ENCODE results near the gene AASDHPPT. TPM values are rescaled to one million over a fixed set of nuclear protein-coding genes. Genes with fewer than 3 reads are reported as not detected.
A peak's percentile ranks its signal among the peaks of the same experiment; 100 is the strongest.

Gene AASDHPPT
- total and polyA plus RNA-seq, 2 of the 4 experiments (the other 2 are of a cell fraction) = 22.0 to 56.3 TPM

DNA sequence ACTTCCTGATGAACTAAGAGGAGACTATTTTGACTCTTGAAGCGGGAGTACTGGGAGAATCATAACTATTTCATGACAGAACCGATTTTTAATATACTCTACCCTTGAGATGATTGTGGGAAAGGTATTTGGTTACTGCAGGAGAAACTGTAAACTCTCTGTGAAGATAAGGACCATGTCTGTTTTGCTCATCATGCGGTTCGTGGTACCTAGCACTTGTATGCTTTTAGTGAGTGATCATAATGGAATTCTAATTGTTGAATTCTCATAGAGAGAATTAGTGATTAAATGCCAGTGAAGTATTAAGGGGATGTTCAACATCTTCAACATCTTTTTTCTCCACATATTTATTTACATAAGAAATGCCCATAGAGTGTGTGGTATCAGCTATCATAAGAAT lies 11.4 kb downstream of the AASDHPPT start:
- DNase-seq = peak; percentile 75
- dilution Hi-C loops (cut with HindIII; ENCODE audit: low sequenced_read_pairs, unreplicated experiment) = no loop called here

More for the DNA sequence above, 11.4 kb downstream of the AASDHPPT start:
- intact Hi-C loops (cut with micrococcal nuclease) (loop anchor here (1.0 to 10.0 kb wide), 4 partner anchors 44 to 948 kb away; no protein-coding TSS in a partner anchor), in situ Hi-C loops (cut with MboI; ENCODE audit: low sequenced_read_pairs) (no loop called here)
- Histone ChIP-seq H2AK9ac (replicated peaks; ENCODE audit: low read depth, low read length, poor library complexity) (no peak overlapping the region), H4K8ac (ENCODE audit: low read depth in 2 of 2, low read length in 2 of 2) (no peak overlapping the region), H3K56ac (ENCODE audit: extremely low read depth, insufficient read depth, low read length) (no peak overlapping the region), H3K4me2 (ENCODE audit: low read depth, low read length) (no peak overlapping the region; the same call in 1 of the 2 replicates), H3K9ac (ENCODE audit: low read depth, low read length) (no peak overlapping the region), H3K9me3 (ENCODE audit: control insufficient read depth, insufficient read depth, low read length) (no peaks in the 10 kb centered on the region), H3K9me1 (ENCODE audit: insufficient read depth, low read length) (no peaks in the 10 kb centered on the region), H3K18ac (ENCODE audit: low read depth, low read length) (no peak overlapping the region), H2AK5ac (ENCODE audit: low read depth, low read length) (no peak overlapping the region), H3K14ac (replicated peaks; ENCODE audit: low read depth, low read length) (no peak overlapping the region), H2BK120ac (ENCODE audit: low read depth, low read length) (no peak overlapping the region), H3K27me3 (ENCODE audit: control insufficient read depth, insufficient read depth, low read length) (no peaks in the 10 kb centered on the region), H2BK15ac (ENCODE audit: low read depth, low read length) (no peak overlapping the region), H4K91ac (ENCODE audit: insufficient read depth, low read depth, low read length) (no peak overlapping the region), H4K20me1 (ENCODE audit: insufficient read depth, low read length) (peaks cover 4% of the 10 kb centered on the region; the same call in 1 of the 2 replicates), H3K27ac (ENCODE audit: insufficient read depth, low read length) (no peak overlapping the region), H3K23ac (ENCODE audit: low read depth, low read length) (no peak overlapping the region), H3K4me1 (ENCODE audit: control insufficient read depth, insufficient read depth, low read length) (peaks cover 5% of the 10 kb centered on the region), H2BK20ac (ENCODE audit: low read depth, low read length) (no peak overlapping the region), H3K79me1 (ENCODE audit: low read depth in 1 of 2, low read length in 2 of 2) (peaks cover 15 to 45% of the 10 kb centered on the region in 2 experiments), H4K5ac (ENCODE audit: low read depth, low read length) (no peak overlapping the region), H2BK5ac (ENCODE audit: low read depth, low read length, poor library complexity, severe bottlenecking) (no peak overlapping the region), H3K36me3 (ENCODE audit: control insufficient read depth, insufficient read depth, low read length) (peaks cover 15% of the 10 kb centered on the region), H2AFZ (replicated peaks; ENCODE audit: low read length, poor library complexity) (no peak overlapping the region), H3K4ac (ENCODE audit: low read depth, low read length) (no peak overlapping the region), H3K4me3 (ENCODE audit: insufficient read depth, low read depth, low read length) (no peak overlapping the region)
- ATAC-seq (ENCODE audit: low read depth) = peak; percentile 42
- TF ChIP-seq RCOR1 (IDR thresholded peaks at IDR 0.05; ENCODE audit: insufficient replicate concordance, low read length) = no peak
- TF ChIP-seq NFE2L2 (IDR thresholded peaks at IDR 0.05; ENCODE audit: low read depth, low read length) = no peak
- TF ChIP-seq ELK1 (IDR thresholded peaks at IDR 0.05; ENCODE audit: borderline replicate concordance, low read depth, low read length) = no peak
- TF ChIP-seq, protein P1, sequence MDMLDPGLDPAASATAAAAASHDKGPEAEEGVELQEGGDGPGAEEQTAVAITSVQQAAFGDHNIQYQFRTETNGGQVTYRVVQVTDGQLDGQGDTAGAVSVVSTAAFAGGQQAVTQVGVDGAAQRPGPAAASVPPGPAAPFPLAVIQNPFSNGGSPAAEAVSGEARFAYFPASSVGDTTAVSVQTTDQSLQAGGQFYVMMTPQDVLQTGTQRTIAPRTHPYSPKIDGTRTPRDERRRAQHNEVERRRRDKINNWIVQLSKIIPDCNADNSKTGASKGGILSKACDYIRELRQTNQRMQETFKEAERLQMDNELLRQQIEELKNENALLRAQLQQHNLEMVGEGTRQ (IDR thresholded peaks at IDR 0.05; ENCODE audit: low read depth, low read length) = no peak
- ChIA-PET POLR2A (ENCODE audit: unreplicated experiment) (no interaction called here), CTCF (no interaction called here)
- BruUV-seq (replicated peaks) = no TSS peak
- WGBS, 2 experiments (ENCODE audit: extremely low coverage in 2 of 2, insufficient read length in 1 of 2) = no CpG with 5 or more reads among the region's 4 CpGs
